DOHH2 (cell line): ENCODE results near the gene TP63.

Source experiments
- H3F3A ChIP-seq: fragments of 200-600 bp; sonication (generic), shearing (Covaris generic); 2 replicates; pipeline ENCODE4 v1.6.0; 2016; ENCODE audit warnings: antibody characterized with exemption, mild to moderate bottlenecking; ENCODE audit not compliant: control insufficient read depth, insufficient read depth
- H3K27ac ChIP-seq: fragments of 200-600 bp; sonication (generic); 2 replicates; pipeline ENCODE4 v1.5.1; 2014; ENCODE audit warnings: low read depth, mild to moderate bottlenecking, low read length, moderate library complexity
- H3K27me3 ChIP-seq: fragments of 200-600 bp; sonication (generic); 2 replicates; pipeline ENCODE4 v1.6.1; 2014; ENCODE audit warnings: mild to moderate bottlenecking, low read length, mixed read lengths; ENCODE audit not compliant: control insufficient read depth
- H3K36me3 ChIP-seq: fragments of 200-600 bp; sonication (generic); 2 replicates; pipeline ENCODE4 v1.6.1; 2014; ENCODE audit warnings: mild to moderate bottlenecking, low read length, moderate library complexity, mixed read lengths; ENCODE audit not compliant: control insufficient read depth
- H3K4me1 ChIP-seq: fragments of 200-600 bp; sonication (generic); 2 replicates; pipeline ENCODE4 v1.6.1; 2014; ENCODE audit warnings: mild to moderate bottlenecking, low read length, mixed read lengths; ENCODE audit not compliant: control insufficient read depth
- H3K4me2 ChIP-seq: fragments of 200-600 bp; sonication (generic); 2 replicates; pipeline ENCODE4 v1.6.0; 2014; ENCODE audit warnings: mild to moderate bottlenecking, low read length, moderate library complexity
- H3K4me3 ChIP-seq: fragments of 200-600 bp; sonication (generic); 2 replicates; pipeline ENCODE4 v1.5.1; 2014; ENCODE audit warnings: mild to moderate bottlenecking, low read length, mixed read lengths
- H3K79me2 ChIP-seq: fragments of 200-600 bp; sonication (generic); 2 replicates; pipeline ENCODE4 v1.6.1; 2014; ENCODE audit warnings: mild to moderate bottlenecking, low read length, mixed read lengths; ENCODE audit not compliant: control insufficient read depth
- H3K9me2 ChIP-seq: fragments of 200-600 bp; sonication (generic); replicated peaks from 2 replicates; pipeline ENCODE4 v1.6.1; 2014; ENCODE audit warnings: mild to moderate bottlenecking, low read length, mixed read lengths; ENCODE audit not compliant: control insufficient read depth
- H3K9me3 ChIP-seq: fragments of 200-600 bp; sonication (generic); 2 replicates; pipeline ENCODE4 v1.6.1; 2014; ENCODE audit warnings: antibody characterized with exemption, low read length, mixed read lengths; ENCODE audit not compliant: control insufficient read depth, insufficient read depth
- H4K20me1 ChIP-seq: fragments of 200-600 bp; sonication (generic); 2 replicates; pipeline ENCODE4 v1.6.0; 2014; ENCODE audit warnings: low read depth, mild to moderate bottlenecking, antibody characterized with exemption, low read length, moderate library complexity; ENCODE audit not compliant: control insufficient read depth, insufficient read depth
- EZH2phosphoT487 ChIP-seq: fragments of 200-600 bp; sonication (generic); IDR thresholded peaks from 2 replicates; pipeline ENCODE4 v1.6.1; 2017; ENCODE audit warnings: borderline replicate concordance, mild to moderate bottlenecking, antibody characterized with exemption, low read length, moderate library complexity, mixed read lengths
- TF ChIP-seq, protein P1 (sequence below): fragments of 200-600 bp; sonication (generic); IDR thresholded peaks from one replicate; pipeline ENCODE4 v1.5.1; 2014; ENCODE audit warnings: antibody characterized with exemption, mild to moderate bottlenecking, low read depth, low read length; ENCODE audit not compliant: poor library complexity, severe bottlenecking

Gene TP63

DNA sequence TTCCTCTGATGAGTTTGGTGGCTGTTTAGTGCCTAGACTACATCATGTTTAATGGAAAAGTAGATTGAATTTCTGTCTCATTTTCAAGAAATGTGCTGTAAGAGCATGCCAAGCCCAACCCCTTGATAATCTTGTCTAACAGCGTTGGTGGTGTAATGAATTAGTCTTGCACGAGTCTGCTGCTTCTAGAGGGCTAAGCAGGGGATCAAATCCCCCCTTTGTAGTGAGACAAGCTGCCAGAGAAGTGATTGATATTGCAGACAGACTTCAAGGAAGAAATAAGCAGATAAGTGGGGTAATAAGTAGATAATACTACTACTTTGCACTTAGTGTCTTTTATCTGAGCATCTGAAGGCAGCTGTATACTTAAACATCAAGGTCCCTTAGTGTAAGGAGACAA, 141.4 kb downstream of the TP63 start:
- Histone ChIP-seq H3K9me3 (no peaks in the 10 kb centered on the region), H3F3A (no peaks in the 10 kb centered on the region), H4K20me1 (no peaks in the 10 kb centered on the region), H3K4me1 (no peaks in the 10 kb centered on the region), H3K36me3 (no peaks in the 10 kb centered on the region), H3K79me2 (no peaks in the 10 kb centered on the region), H3K4me2 (no peak overlapping the region), H3K4me3 (no peak overlapping the region), H3K27me3 (no peaks in the 10 kb centered on the region), H3K27ac (no peak overlapping the region), H3K9me2 (no peaks in the 10 kb centered on the region)
- TF ChIP-seq, protein P1, sequence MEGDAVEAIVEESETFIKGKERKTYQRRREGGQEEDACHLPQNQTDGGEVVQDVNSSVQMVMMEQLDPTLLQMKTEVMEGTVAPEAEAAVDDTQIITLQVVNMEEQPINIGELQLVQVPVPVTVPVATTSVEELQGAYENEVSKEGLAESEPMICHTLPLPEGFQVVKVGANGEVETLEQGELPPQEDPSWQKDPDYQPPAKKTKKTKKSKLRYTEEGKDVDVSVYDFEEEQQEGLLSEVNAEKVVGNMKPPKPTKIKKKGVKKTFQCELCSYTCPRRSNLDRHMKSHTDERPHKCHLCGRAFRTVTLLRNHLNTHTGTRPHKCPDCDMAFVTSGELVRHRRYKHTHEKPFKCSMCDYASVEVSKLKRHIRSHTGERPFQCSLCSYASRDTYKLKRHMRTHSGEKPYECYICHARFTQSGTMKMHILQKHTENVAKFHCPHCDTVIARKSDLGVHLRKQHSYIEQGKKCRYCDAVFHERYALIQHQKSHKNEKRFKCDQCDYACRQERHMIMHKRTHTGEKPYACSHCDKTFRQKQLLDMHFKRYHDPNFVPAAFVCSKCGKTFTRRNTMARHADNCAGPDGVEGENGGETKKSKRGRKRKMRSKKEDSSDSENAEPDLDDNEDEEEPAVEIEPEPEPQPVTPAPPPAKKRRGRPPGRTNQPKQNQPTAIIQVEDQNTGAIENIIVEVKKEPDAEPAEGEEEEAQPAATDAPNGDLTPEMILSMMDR = no peak
- TF ChIP-seq EZH2phosphoT487 = no peak

DNA sequence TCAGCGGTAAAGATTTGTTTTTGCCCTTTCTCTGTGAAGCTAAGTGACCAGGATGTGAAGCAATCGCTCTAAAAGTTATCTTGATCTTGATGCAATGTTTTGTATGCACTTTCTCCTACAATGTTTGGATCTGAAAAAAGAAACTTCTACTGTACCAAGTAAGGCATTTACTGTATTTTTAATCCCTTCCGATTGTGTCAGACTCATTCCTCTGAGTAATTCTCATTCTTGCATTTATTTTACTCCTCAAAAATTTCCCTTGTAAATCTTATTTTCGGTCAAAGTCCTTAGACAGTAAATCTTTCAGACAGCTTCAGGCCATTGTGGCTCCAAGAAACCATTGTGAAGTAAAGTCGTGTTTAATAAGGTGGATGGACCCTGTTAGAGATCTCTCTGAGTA, 141.9 kb downstream of the TP63 start:
- Histone ChIP-seq H4K20me1 (no peaks in the 10 kb centered on the region), H3K79me2 (no peaks in the 10 kb centered on the region), H3F3A (no peaks in the 10 kb centered on the region), H3K9me3 (no peaks in the 10 kb centered on the region), H3K36me3 (no peaks in the 10 kb centered on the region), H3K27ac (no peak overlapping the region), H3K4me2 (no peak overlapping the region), H3K4me1 (no peaks in the 10 kb centered on the region), H3K9me2 (no peaks in the 10 kb centered on the region), H3K27me3 (no peaks in the 10 kb centered on the region), H3K4me3 (no peak overlapping the region)
- TF ChIP-seq, protein P1 = no peak
- no peak for TF ChIP-seq EZH2phosphoT487

DNA sequence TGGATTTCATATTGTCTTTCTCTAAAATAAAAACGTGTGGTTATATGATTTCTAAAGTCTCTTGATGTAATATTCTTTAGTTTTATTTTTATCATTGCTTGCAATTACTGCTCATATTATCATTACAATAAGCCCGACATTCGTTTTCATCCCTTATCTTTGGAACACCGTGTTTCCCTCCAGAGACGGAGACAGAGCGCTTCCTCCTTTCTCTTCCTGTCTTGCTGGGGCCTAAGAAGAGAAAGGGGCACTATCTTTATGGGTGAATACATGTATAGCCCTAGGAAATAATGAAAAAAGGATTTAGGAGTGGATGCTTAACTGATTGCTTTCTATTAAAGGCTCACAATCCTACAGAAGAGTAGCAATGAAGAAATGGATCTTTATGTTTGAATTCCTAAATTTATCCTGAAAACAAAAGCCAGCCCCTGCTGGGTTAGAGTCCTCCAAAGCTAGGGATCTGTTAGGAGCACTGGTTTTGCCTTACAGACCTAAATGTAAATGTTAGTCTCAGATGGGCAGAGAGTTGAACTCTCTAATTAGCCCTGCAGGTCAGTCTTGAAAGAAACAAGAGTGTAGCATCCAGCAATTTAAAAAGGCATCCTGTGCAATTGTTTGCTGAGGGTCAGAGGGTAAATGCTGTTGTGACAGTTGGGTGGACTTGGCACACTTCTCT, 145.1 kb downstream of the TP63 start:
- no peaks in the 10 kb centered on the region for H4K20me1 ChIP-seq
- no peaks in the 10 kb centered on the region for H3K79me2 ChIP-seq
- no peak overlapping the region for H3K4me2 ChIP-seq
- H3K4me1 ChIP-seq = no peaks in the 10 kb centered on the region
- no peak overlapping the region for H3K27ac ChIP-seq
- no peaks in the 10 kb centered on the region for H3K27me3 ChIP-seq
- H3K9me2 ChIP-seq = no peaks in the 10 kb centered on the region
- TF ChIP-seq, protein P1 = no peak
- no peaks in the 10 kb centered on the region for H3K36me3 ChIP-seq
- no peaks in the 10 kb centered on the region for H3F3A ChIP-seq
- no peak overlapping the region for H3K4me3 ChIP-seq
- H3K9me3 ChIP-seq = no peaks in the 10 kb centered on the region
